ENCODE measurements around the gene CHP1.
A peak's percentile ranks its signal among the peaks of the same experiment; 100 is the strongest.
"Not testable (repeated sequence)": the region's sequence is repeated elsewhere in the genome, so short reads cannot be mapped to it uniquely, and the experiment has no call there.

CHP1 gene

DNA sequence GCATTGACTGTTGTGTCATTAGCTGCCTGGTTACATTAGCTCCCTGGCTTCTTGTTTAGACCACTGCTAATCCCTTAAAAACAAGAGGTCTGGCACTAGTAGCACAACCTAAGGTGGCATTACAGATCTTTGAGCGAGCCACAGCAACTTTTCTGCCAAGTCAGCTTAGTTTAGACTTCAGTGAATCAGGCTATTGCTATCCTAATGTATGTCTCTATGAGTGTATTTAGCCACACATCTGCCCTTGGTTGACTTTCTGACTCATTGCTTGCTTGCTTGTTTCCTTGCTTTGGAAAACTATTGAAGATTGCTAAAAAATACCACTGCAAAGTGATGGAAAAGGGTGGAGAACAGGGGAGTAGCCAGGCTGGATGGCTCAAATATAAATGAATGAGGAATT, 50.2 kb downstream of the CHP1 start:
- ChIA-PET CTCF (no interaction called here), POLR2A (ENCODE audit: low non-redundant PET) (no interaction called here)
- TF ChIP-seq, protein P1, sequence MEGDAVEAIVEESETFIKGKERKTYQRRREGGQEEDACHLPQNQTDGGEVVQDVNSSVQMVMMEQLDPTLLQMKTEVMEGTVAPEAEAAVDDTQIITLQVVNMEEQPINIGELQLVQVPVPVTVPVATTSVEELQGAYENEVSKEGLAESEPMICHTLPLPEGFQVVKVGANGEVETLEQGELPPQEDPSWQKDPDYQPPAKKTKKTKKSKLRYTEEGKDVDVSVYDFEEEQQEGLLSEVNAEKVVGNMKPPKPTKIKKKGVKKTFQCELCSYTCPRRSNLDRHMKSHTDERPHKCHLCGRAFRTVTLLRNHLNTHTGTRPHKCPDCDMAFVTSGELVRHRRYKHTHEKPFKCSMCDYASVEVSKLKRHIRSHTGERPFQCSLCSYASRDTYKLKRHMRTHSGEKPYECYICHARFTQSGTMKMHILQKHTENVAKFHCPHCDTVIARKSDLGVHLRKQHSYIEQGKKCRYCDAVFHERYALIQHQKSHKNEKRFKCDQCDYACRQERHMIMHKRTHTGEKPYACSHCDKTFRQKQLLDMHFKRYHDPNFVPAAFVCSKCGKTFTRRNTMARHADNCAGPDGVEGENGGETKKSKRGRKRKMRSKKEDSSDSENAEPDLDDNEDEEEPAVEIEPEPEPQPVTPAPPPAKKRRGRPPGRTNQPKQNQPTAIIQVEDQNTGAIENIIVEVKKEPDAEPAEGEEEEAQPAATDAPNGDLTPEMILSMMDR (conservative IDR thresholded peaks at IDR 0.05; ENCODE audit: low read depth), result no peak
- peak overlapping the region; percentile 81 for H3K27ac ChIP-seq
- DNase-seq (ENCODE audit: low spot score), result peak; percentile 73

DNA sequence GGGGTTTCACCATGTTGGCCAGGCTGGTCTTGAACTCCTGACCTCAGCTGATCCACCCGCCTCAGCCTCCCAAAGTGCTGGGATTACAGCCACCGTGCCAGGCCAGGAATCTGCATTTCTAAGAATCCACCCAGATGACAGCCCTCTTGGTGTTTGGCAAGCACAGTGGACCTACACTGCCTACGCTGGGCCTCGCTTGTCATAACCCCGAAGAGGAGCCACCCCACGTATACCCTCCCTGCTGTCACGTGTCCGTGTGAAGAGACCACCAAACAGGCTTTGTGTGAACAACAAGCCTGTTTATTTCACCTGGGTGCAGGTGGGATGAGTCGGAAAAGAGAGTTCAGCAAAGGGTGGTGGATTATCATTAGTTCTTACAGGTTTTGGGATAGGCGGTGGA, 51.4 kb downstream of the CHP1 start:
- CTCF ChIA-PET; POLR2A ChIA-PET (ENCODE audit: low non-redundant PET); DNase-seq (ENCODE audit: low spot score): not testable (repeated sequence)
- peak overlapping the region; percentile 91 for H3K27ac ChIP-seq

DNA sequence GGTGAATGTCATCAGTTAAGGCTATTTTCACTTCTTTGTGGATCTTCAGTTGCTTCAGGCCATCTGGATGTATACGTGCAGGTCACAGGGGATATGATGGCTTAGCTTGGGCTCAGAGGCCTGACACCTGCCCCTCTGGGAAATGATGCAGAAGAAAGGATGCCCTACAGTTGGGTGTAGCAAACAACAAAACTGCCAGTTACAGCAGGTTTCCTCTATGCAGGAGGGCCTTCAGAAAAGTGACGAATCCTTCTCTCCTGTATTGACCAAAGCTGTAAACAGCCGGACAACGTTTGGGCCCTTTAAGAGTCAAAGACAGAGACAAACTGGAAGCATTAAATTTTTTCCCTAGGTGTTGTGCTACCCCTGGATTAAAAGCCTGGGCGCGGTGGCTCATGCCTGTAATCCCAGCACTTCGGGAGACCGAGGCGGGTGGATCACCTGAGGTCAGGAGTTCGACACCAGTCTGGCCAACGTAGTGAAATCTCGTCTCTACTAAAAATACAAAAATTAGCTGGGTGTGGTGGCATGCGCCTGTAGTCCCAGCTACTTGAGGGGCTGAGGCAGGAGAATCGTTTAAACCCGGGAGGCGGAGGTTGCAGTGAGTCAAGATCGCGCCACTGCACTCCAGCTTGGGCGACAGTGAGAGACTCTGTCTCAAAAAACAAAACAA, 52.0 kb downstream of the CHP1 start:
- DNase-seq (ENCODE audit: low spot score); CTCF ChIA-PET: not testable (repeated sequence)
- POLR2A ChIA-PET (ENCODE audit: low non-redundant PET), result interaction anchor here (1.0 kb wide), 1 partner anchor 75 kb away, joined by 3 read pairs; no protein-coding TSS in a partner anchor
- H3K27ac ChIP-seq, result peak overlapping the region; percentile 91

DNA sequence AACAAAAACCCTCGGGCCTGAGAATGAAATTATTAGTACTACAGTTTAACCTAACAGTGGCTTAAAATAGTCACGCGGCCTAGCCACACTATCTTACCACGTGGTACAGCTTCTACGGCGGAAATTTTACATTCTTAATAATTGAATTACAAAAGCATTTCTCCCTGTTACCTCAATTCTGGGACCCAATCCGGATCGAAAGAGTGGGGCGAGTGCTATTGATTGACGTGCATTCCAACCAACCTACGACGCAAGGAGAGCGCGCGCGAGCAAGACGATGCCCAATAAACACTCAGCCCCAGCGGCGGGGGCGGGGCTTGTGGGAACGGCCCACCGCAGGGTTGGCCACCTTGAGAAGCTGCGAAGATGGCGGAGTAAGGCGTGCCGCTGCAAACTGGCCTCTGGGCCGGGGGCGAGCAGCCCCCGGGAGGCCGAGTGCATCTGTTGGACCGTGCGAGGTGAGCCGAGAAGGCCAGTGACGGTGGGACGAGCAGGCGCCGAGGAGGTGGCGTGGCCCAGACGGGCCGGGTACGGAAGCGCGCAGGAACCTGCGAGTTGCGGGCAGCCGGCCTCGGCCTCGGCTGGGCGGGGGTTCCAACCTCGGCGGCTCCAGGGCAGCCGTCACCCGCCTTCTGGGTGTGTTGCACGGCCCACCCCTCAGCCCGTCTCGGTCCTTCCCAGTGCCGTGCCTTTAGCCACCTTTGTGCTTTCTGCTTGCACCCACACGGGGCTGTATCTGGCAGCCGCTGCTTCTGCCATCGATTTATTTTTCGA, 52.8 kb downstream of the CHP1 start:
- CTCF ChIA-PET, result no interaction called here

DNA sequence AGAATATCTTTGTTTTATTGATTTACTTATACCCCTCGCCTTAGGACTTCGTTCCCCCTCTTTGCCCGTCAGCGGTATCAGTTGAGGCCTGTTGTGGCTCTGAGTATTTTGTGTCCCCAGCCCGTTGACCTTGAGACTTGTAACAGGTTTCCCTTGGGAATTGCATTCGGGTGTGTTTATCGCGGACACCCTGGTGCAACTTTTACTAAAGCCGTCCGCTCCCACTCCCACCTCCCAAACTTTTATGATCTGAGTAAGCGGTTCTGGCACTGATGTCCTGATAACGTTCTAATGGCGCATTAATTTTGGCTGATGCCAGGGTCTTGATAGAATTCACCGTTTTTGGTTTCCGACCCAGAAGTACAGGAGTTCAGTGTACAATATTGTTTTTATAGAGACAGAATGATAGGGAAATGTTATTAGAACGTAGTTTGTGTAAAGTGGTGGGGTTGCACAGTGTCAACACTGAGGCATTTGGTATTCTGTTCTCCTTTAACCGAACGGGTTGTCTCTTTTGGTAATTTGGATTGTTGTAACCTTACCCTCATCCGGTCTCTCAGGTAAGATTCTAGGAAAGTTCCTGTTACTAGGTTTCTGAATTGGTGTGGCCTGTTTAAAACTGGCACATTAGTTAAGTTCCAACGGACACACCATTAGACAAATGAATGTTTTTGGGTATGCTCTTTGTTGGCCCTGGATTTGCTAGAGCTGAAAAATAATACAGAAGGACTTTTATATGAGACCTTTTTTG, 53.5 kb downstream of the CHP1 start:
- ChIA-PET CTCF (no interaction called here), POLR2A (ENCODE audit: low non-redundant PET) (interaction anchor here (1.0 kb wide), 1 partner anchor 76 kb away, joined by 3 read pairs; no protein-coding TSS in a partner anchor)
- H3K27ac ChIP-seq, result peak overlapping the region; percentile 91
- TF ChIP-seq, protein P1 (conservative IDR thresholded peaks at IDR 0.05; ENCODE audit: low read depth), result no peak
- DNase-seq (ENCODE audit: low spot score), result peak; percentile 34

More for the DNA sequence above, 52.8 kb downstream of the CHP1 start:
- TF ChIP-seq, protein P1 (conservative IDR thresholded peaks at IDR 0.05; ENCODE audit: low read depth), result no peak
- peak overlapping the region; percentile 91 for H3K27ac ChIP-seq
- DNase-seq (ENCODE audit: low spot score), result peak; percentile 100
- POLR2A ChIA-PET (ENCODE audit: low non-redundant PET), result interaction anchor here (1.0 kb wide), 1 partner anchor 76 kb away, joined by 3 read pairs; no protein-coding TSS in a partner anchor

DNA sequence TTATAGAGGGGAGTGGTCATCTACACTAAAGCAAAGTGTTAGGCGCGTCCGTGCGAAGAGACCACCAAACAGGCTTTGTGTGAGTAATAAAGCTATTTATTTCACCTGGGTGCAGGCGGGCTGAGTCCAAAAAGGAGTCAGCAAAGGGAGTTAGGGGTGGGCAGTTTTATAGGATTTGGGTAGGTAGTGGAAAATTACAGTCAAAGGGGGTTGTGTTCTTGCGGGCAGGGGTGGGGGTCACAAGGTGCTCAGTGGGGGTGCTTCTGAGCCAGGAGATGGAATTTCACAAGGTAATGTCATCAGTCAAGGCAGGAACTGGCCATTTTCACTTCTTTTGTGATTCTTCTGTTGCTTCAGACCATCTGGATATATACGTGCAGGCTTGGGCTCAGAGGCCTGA, 54.2 kb downstream of the CHP1 start:
- ChIA-PET POLR2A (ENCODE audit: low non-redundant PET) (no interaction called here), CTCF (no interaction called here)
- peak overlapping the region; percentile 32; the same call in 1 of the 2 replicates for H3K27ac ChIP-seq
- TF ChIP-seq, protein P1 (conservative IDR thresholded peaks at IDR 0.05; ENCODE audit: low read depth), result no peak
- no peak for DNase-seq (ENCODE audit: low spot score)

DNA sequence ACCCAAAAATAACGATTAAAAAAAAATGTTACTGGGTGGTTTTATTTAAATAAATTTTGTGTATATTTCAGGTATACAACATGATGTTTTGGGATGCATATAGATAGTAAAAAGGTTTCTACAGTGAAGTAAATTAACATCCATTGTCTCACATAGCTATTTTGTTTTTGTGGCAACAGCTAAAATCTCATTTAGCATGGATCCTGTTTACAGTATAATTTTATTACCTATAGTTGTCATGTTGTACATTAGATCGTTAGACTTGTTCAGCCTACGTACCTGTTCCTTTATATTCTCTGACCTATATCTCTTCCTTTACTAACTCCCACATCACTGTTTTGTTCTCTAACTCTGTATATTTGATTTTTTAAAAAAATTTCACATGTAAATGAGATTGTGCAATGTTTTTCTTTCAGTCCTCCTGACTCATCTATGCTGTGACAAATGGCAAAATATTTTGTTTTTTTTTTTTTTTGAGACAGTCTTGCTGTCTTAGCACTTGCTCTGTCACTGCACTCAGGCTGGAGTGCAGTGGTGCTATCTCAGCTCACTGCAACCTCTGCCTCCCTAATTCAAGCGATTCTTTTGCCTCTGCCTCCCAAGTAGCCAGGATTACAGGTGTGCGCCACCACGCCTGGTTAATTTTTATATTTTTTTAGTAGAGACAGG, 55.7 kb downstream of the CHP1 start:
- TF ChIP-seq, protein P1 (conservative IDR thresholded peaks at IDR 0.05; ENCODE audit: low read depth), result no peak
- DNase-seq (ENCODE audit: low spot score), result no peak
- H3K27ac ChIP-seq, result peak overlapping the region; percentile 19; the same call in 1 of the 2 replicates
- POLR2A ChIA-PET (ENCODE audit: low non-redundant PET), result no interaction called here
- CTCF ChIA-PET, result interaction anchor here (0.5 to 0.7 kb wide), 2 partner anchors 10 to 254 kb away, joined by 3 to 4 read pairs; no protein-coding TSS in a partner anchor
